Activated CD8-positive, alpha-beta memory T cell treated with anti-CD3 and anti-CD28 coated beads, Interleukin-2, amount 50 U/mL, for 4 hours (primary cell): Measurements from ENCODE around the gene SMG9.
"Not testable (repeated sequence)": the region's sequence is repeated elsewhere in the genome, so short reads cannot be mapped to it uniquely, and the experiment has no call there.

Source experiments
- DNase-seq: peaks from one replicate; pipeline ENCODE4 v3.0.0-alpha.2; 2020

Gene SMG9

DNA sequence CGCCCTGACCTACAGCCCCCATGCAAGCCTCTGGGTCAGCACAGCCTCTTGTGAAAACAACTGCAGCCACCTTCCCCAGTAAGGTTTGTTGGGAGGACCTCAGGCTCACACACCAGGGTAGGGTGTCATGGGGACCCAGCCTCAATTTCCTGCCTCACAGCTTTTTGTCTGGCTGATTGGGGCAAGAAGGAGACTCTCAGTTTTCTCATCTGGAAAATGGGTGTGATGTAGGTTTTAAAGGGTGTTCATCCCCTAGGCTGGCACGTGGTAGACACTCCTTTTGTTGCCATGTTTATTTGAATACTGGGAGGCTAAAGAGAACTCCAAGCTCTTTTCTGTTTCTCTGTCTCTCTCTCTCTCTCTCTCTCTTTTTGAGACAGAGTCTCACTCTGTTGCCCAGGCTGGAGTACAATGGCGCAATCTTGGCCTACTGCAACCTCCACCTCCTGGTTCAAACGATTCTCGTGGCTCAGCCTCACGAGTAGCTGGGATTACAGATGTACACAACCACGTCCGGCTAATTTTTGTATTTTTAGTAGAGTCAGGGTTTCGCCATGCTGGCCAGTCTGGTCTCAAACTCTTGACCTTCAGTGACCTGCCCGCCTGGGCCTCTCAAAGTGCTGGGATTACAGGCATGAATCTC lies 66.6 kb downstream of the SMG9 start:
- DNase-seq, result no peak

DNA sequence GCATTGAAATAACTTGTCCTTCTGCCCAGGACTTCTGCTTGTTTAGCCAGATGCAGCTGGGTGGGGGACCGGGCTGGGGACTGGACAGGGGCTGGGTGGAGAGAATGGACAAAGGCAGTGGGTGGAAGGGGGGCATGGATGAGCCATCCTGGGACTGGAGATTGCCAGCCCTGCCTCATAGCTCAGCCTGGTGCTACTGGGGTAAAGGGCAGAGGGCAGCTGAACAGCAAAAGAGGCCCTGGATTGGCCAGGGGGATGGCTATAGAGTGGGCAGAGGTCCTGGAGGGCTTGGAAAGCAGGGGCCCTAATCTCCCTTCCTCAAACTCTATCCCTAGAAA lies 67.1 kb downstream of the SMG9 start:
- no peak for DNase-seq

DNA sequence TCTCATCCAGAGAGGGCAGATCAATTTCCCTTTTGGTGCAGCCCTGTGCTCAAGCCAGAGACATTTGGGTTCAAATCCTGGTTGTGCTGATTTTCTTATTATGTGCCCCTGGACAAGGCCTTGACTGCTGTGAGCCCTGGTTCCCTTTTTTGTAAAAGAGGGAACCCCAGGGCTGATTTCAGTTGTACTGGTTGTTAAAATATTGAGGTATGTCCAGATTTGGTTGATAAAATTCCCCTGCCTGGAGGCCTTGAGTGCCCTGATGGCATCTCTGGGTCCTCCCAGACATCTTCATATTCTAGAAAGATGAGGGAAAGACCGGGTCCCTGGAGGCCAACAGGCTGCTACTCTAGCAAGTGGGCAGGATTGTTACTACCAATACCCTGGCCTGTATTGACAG lies 70.4 kb downstream of the SMG9 start:
- DNase-seq, result no peak

DNA sequence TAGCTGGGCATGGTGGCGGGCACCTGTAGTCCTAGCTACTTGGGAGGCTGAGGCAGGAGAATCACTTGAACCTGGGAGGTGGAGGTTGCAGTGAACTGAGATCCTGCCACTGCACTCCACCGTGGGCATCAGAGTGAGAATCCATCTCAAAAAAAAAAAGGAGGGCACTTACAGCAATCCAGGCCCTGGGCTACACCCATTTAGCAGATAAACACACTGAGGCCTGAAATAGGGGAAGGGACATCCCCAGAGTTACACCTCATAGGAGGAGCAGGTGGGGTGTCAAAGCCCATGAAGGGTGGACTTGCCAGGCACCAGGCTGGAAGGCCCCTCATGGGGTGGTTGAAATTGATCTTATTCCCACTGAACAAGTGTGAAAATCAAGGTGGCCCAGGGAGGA lies 70.9 kb downstream of the SMG9 start:
- DNase-seq, result no peak

DNA sequence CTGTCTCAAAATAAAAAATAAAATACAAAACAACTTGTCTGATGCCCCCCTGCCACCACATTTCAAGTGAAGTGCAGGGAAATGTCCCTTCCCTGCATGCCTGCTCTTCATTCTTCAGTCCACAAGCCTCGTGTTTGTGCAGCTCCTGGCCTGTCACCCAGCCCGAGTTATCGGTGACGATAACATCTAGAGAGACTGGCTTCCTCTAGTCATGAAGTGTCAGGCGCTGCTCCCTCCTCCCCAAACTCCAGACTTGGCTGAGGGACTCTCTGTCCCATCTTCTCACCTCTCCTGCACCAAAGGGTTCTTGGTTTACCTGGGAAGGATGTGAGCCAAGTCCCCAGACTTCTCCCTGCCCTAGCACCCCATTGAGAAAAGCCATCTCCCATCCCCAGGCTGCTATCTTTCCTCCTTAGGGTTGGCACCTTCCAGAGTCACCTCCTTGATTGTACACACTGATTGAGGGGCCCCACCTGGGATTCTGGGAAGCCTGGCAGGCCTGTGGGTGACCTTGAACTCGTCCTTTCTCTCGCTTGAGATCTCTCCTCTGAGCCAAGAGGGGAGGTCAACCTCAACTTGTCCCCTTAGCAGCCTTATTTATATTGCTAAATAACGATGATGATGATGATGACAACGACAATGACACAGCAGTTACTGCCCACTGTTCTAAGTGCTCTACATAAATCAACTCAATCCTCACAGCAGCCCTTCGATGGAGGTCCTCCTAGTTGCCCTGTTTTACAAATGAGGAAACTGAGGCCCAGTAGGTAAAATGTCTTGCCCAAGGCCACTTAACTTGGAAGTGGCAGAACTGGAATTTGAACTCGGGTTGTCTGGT lies 71.7 kb downstream of the SMG9 start:
- no peak for DNase-seq

DNA sequence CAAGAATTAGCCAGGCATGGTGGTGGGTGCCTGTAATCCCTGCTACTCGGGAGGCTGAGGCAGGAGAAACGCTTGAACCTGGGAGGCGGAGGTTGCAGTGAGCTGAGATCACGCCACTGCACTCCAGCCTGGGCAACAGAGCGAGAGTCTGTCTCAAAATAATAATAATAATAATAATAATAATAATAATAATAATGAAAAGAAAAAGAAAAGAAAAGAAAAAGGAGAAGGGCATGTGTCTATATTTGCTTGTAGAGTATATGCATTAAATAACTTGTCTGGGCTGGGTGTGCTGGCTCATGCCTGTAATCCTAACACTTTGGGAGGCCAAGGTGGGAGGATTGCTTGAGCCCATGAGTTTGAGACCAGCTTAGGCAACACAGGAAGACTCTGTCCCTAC lies 72.5 kb downstream of the SMG9 start:
- DNase-seq, result not testable (repeated sequence)

DNA sequence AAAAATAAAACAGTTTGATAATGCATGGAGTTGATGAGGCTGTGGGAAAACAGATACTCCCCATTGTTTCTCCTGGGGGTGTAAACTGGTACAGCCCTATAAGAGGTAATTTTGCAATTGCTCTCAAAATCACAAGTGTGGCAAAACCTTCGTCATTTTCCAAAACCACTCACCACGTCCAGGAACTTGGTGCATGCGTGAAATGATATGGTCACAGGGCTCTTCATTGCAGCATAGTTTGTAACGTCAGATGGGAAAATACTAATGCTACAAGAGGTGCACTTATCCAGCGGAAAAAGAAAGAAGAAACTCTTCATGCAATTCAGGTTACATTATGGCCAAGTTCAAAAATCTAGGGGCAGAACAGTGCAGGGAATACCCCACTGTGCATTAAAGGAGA lies 72.9 kb downstream of the SMG9 start:
- no peak for DNase-seq

DNA sequence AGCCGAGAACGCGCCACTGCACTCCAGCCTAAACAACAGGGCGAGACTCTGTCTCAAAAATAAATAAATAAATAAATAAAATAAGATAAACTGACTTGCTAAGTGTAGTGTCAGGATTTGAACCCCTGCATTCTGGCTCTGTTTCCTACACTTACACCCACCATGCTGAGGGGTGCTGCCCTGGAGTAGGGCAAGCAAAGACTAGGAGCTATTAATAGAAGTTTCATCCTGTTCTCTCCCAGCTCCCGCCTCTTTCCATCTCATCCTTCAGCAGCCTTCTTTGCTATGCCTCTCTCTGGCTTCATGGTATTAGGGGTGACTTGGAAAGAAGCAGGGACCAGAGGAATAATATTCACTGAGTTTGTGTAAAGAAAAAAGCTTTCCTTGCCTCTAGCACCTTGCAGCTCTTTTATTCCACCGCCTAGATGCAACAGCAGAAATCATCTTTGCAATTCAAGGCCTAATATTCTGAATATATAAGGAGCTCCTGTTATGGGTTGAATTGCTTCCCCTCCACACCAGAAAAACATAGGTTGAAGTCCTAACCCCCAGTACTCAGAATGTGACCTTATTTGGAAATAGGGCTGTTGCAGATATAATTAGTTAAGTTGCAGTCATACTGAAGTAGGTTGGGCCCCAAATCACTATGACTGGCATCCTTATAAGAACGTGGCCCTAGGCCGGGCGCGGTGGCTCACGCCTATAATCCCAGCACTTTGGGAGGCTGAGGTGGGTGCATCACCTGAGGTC lies 76.1 kb downstream of the SMG9 start:
- no peak for DNase-seq
